Measurements from ENCODE around the gene TREML4.
A peak's percentile ranks its signal among the peaks of the same experiment; 100 is the strongest.

Gene TREML4, protein sequence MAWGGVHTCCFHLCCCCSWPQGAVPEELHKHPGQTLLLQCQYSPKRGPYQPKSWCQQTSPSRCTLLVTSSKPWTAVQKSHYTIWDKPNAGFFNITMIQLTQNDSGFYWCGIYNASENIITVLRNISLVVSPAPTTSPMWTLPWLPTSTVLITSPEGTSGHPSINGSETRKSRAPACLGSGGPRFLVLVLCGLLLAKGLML

DNA sequence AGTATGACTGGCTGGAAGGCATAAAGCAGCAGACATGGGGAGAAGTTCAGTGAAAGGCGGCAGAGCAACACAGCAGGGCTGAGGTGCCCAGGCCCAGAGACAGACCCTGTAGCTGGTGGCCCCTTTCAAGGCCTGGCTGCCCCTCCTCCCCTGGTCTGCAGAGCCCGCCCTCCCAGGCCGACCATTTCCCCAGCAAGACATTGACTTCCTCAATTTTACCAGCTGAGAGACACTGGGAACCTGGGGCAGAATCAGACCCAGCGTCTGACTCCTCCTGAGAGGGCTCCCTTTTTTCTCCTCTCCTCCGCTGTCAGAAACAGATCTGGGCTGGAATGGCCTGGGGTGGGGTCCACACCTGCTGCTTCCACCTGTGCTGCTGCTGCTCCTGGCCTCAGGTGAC is at the start of gene TREML4:
Gene TREML4, plus strand, starts transcription at position 254 of the 400 bp plus-strand sequence. Its CDS starts 79 bp downstream, at position 333.
- Histone ChIP-seq H3K4me2 (ENCODE audit: low read length) (no peak within 1 kb of the TSS), H3K79me2 (no peaks in the 10 kb centered on the region), H3K4me3 (ENCODE audit: low read depth, low read length) (no peak within 1 kb of the TSS), H3K9ac (no peak within 1 kb of the TSS), H3K27ac (no peak within 1 kb of the TSS), H3K36me3 (ENCODE audit: control insufficient read depth, insufficient read depth, low read length) (no peaks in the 10 kb centered on the region), H2AFZ (no peak within 1 kb of the TSS), H3K27me3 (ENCODE audit: control insufficient read depth, insufficient read depth, low read length) (no peaks in the 10 kb centered on the region), H3K4me1 (no peaks in the 10 kb centered on the region), H3K9me3 (ENCODE audit: control insufficient read depth, low read length) (no peaks in the 10 kb centered on the region)
- TF ChIP-seq, protein P1, sequence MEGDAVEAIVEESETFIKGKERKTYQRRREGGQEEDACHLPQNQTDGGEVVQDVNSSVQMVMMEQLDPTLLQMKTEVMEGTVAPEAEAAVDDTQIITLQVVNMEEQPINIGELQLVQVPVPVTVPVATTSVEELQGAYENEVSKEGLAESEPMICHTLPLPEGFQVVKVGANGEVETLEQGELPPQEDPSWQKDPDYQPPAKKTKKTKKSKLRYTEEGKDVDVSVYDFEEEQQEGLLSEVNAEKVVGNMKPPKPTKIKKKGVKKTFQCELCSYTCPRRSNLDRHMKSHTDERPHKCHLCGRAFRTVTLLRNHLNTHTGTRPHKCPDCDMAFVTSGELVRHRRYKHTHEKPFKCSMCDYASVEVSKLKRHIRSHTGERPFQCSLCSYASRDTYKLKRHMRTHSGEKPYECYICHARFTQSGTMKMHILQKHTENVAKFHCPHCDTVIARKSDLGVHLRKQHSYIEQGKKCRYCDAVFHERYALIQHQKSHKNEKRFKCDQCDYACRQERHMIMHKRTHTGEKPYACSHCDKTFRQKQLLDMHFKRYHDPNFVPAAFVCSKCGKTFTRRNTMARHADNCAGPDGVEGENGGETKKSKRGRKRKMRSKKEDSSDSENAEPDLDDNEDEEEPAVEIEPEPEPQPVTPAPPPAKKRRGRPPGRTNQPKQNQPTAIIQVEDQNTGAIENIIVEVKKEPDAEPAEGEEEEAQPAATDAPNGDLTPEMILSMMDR (IDR thresholded peaks at IDR 0.05), result no peak

DNA sequence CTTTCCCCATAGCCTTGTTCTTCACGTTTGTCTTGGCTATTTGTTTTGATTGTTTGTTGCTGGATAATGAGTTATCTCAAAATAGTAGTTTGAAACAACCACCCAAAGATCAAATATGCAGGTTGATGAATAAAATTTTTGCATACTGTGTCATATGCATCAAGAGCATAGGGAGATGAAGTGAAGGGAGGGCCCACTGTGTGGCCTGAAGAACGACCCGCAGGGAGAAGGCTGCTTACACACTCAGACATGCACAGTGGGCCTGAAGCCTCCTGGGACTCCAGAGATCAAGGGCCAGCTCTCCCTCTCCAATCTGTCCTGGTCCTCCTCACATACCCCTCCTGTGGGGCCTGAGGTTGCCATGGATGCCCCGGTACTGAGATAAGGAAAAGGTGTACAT is 49.0 kb upstream of the TREML4 start:
- H3K9ac ChIP-seq, result no peak overlapping the region
- H3K4me3 ChIP-seq (ENCODE audit: low read depth, low read length), result no peak overlapping the region
- H3K27me3 ChIP-seq (ENCODE audit: control insufficient read depth, insufficient read depth, low read length), result no peaks in the 10 kb centered on the region
- H3K36me3 ChIP-seq (ENCODE audit: control insufficient read depth, insufficient read depth, low read length), result no peaks in the 10 kb centered on the region
- no peaks in the 10 kb centered on the region for H3K79me2 ChIP-seq
- no peaks in the 10 kb centered on the region for H3K4me1 ChIP-seq
- no peaks in the 10 kb centered on the region for H3K9me3 ChIP-seq (ENCODE audit: control insufficient read depth, low read length)
- no peak overlapping the region for H2AFZ ChIP-seq
- no peak overlapping the region for H3K27ac ChIP-seq
- no peak overlapping the region for H3K4me2 ChIP-seq (ENCODE audit: low read length)
- TF ChIP-seq, protein P1 (IDR thresholded peaks at IDR 0.05), result no peak

DNA sequence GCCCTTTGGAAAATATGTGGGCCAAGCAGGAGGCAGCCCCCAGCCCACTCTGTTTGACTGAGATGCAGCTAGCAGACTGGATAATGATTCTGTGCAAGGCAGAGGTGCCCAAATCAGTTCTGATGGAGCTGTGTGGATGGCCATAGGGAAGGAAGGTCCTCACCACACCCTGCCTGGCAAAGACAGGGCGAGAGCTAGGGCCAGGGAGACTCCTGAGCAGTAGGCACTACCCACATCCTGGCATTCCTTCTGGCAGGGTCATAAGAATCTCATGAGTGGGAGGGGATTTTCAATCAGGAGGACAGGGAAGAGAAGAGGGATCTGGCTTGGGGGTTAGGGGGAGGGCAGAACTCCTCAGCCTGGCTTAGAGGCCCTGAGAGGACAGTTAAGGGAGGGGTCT is 46.6 kb upstream of the TREML4 start:
- Histone ChIP-seq H3K9ac (no peak overlapping the region), H3K79me2 (no peaks in the 10 kb centered on the region), H3K27me3 (ENCODE audit: control insufficient read depth, insufficient read depth, low read length) (no peaks in the 10 kb centered on the region), H3K4me1 (no peaks in the 10 kb centered on the region), H3K4me2 (ENCODE audit: low read length) (no peak overlapping the region), H3K9me3 (ENCODE audit: control insufficient read depth, low read length) (no peaks in the 10 kb centered on the region), H3K36me3 (ENCODE audit: control insufficient read depth, insufficient read depth, low read length) (no peaks in the 10 kb centered on the region), H3K4me3 (ENCODE audit: low read depth, low read length) (no peak overlapping the region), H2AFZ (no peak overlapping the region), H3K27ac (no peak overlapping the region)
- TF ChIP-seq, protein P1 (IDR thresholded peaks at IDR 0.05), result no peak

DNA sequence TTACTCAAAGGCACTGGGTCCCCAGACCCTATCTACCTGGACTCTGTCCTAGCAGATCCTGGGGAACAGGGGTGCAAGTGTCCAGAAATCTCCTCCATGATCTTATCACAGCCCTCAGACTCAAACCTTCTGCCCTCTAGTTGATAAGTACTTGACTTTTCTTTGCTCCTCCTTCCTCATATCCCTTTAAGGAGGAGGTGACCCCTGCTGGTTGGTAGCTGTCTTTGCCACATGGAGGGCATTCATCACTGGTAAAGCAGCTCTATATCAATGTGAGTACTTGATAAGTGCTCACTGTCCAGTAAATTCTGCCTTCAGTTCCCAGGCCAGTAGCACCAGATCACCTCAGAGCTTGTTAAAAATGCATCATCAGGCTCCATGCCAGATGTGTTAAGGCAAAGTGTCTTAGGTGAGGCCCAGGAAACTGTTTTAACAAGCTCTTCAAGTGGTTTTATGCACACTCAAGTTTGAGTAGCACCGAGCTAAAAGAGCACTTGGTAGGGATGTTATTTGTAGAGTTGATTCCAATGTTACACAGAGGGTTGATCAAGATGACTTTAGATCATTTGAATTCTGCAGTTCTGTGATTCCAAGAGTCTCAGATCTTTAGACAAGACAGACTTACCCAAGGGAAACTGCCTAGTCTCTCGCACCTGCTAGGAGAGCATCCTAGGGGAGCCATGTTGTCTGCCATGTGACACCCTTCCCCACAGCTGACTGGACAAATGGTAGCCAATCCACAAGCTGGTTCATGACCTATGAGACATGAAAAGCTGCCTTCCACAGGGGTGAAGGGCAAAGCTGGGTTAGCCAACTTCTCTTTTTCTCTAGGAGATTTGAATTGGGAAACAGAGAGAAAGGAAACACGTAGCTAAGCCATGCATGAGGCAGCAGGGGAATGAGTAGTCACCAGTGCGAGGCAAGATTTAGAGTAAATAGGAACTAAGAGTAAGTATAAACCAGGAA is 45.8 kb upstream of the TREML4 start:
- no peak overlapping the region for H3K27ac ChIP-seq

More for the DNA sequence above, 45.8 kb upstream of the TREML4 start:
- Histone ChIP-seq H3K79me2 (no peaks in the 10 kb centered on the region), H3K4me2 (ENCODE audit: low read length) (no peak overlapping the region), H2AFZ (peak overlapping the region; percentile 9), H3K27me3 (ENCODE audit: control insufficient read depth, insufficient read depth, low read length) (no peaks in the 10 kb centered on the region), H3K4me1 (no peaks in the 10 kb centered on the region), H3K9ac (no peak overlapping the region), H3K4me3 (ENCODE audit: low read depth, low read length) (no peak overlapping the region), H3K9me3 (ENCODE audit: control insufficient read depth, low read length) (no peaks in the 10 kb centered on the region), H3K36me3 (ENCODE audit: control insufficient read depth, insufficient read depth, low read length) (no peaks in the 10 kb centered on the region)
- TF ChIP-seq, protein P1 (IDR thresholded peaks at IDR 0.05), result peak; percentile 48
